Amniotic stem cell (primary cell): ENCODE measurements around the gene BCLAF1.
A peak's percentile ranks its signal among the peaks of the same experiment; 100 is the strongest.
"Not testable (repeated sequence)": the region's sequence is repeated elsewhere in the genome, so short reads cannot be mapped to it uniquely, and the experiment has no call there.

ENCODE experiments used
- DNase-seq: peaks from one replicate; lab custom pipeline; 2025; lab: John Stamatoyannopoulos, UW

The BCLAF1 gene

DNA sequence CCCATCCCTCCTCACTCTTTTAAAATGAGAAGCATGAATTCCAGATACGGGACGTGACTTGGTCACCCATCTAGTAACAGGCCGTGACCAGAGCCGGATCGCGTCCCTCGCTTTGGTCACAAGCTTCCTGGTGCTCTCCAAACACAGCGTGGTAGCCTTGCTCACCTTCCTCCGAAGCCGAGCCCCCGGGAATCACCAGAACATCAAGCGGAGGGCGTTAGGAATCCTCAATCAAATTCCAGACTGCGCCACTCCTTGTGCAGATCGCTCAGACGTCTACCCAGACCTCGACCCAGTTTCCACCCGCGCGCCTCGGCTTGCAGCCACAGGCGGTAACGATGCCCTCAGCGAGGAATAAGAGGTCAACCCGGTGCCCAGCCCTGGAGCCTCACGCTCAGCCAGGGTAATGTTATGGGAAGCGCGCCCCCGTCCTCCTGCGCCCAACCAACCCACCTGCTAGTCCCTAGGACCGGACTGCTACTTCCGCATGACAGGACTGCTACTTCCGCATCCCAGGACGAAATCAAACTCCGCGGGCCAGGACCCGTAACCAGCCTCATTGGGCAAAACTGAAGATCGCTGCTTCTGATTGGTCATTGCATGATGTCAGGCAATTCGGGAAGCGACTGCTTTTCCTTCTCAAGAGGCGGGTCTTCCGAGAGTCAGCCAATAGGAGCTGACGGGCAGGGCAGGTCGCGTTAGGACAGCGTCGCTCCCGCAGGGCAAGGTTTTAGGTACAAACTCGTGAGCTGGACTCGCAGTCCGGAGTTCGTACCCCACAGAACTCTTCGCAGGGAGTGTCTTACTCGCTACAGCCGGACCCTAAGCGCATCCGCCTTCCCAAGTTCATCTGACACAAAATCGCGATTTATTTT, 39.6 kb downstream of the BCLAF1 start, which contains the start of gene MTFR2:
Gene MTFR2, minus strand, starts transcription at position 501 of the 875 bp plus-strand sequence. CDS start 1,212 bp downstream, outside the sequence.
- peak; percentile 95 for DNase-seq

DNA sequence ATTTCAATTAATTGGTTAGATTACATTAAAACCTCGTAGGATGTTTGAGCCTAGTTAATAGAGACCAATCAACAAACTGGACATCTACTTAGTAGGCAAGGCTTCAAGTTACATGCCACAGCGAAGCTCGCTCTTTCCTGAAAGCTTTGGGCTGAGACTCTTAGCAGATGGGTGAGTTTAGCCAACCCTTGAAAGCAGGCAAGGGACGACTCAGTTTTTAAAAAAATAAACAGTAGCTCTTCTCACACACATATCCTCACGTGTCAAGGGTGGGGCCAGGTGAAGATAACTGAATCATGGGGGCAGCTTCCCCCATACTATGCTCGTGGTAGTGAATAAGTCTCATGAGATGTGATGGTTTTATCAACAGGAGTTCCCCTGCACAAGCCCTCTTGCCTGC, 40.3 kb downstream of the BCLAF1 start:
- no peak for DNase-seq

DNA sequence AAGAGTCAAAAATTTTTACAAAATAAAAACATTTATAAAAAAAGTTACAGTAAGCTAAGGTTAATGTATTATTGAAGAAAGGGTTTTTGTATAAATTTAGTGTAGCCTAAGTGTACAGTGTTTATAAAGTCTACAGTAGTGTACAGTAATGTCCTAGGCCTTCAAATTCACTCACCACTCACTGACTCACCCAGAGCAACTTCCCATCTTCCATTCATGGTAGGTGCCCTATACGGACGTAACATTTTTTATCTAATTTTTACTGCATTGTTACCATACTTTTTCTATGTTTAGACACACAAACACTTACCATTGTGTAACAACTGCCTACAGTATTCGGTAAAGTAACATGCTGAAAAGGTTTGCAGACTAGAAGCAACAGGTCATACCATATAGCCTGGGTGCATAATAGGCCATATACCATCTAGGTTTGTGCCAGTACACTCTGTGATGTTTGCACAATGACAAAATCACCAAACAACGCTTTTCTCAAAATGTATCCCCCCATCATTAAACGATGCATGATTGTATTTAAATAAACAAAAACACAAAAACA, 45.5 kb downstream of the BCLAF1 start:
- DNase-seq: no peak

DNA sequence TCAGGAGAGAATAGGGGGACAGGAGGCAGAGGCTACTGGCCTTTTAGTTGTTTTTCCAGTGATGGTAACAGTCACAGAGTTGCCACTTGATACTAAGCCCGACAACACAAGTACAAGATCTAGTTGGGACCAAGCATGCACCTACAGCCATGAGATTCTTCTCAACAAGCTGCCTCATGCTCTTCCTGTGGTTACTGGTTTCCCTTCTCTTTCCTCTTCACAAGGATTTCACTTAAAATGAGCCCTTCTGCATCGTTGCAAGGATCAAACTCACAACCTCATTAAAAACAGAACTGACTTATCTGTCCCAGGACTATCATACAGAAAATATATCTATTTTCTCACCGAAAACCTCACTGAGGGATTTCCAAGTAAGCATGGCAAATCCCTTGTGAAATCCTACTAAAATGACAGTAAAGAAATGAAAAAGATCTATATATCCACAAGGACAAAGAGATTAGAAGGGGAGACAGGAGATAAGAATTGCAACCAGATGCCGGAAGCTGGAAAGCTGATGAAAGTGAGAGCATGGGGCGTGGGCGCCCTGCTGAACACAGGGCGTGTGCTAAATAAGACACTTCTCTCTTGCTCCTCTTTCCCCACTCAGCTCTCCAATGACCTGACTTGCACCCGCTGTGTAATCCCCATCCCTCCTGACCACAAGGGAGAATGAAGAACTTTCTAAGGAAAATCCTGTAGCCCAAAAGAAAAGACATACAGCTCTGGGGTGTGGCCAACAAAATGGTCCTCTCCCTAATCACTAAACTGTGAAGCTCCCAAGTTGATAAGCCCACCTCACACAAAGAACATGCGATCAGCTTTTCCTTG, 53.0 kb downstream of the BCLAF1 start:
- no peak for DNase-seq

DNA sequence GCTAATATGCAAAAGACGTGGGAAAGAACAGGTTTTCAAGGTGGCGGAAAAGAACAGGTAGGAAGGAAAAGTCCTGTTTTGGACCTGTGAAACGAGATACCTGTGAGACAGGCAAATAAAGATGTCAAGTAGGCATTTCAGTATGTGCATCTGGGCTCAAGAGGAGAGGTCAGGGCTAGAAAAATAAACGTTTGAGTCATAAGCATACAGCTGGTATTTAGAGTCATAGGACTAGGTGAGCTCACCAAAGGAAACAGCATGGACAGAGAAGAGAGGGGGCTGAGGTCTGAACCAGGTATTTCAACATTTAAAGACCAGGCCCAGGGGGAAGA, 54.4 kb downstream of the BCLAF1 start:
- DNase-seq: no peak

DNA sequence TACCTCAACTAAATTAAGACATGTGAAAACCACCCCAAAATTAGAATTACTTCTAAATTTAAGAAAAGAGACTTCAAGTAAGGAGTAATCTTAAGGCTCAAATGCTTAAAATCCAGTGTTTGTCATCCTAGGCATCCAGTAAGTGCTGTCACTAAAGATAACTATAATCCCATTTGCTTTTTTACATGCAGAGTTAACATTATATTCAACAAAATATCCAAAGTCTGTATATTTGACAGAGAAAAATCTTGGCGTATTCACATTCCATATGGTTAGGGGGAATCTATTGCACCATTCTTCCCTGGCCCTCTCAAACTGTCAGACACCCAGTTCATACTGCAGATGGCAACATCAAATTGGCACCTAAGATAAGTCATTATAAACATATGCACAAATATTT, 56.9 kb downstream of the BCLAF1 start:
- DNase-seq: no peak

DNA sequence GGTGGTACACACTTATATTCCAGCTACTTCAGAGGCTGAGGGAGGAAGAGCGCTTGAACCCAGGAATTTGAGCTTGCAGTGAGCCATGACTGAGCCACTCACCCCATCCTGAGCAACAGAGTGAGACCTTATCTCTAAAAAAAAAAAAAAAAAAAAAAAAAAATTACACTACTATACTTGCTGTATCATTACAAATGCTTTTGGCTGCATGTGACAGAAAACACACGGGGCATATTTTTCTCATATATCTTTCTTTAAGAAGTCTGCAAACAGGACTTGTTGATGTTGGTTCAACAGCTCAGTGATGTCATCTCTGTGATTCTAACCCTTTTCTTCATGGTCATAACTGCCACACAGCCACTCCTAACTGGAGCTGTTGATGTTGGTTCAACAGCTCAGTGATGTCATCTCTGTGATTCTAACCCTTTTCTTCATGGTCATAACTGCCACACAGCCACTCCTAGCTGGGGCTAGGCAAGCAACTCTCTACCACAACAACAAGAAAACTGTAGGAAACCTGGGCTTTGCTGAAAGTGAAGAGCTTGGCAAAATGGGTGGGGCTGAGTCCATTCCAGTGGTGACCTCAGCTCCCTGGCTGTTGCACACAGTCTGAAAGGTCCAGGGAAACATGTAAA, 59.3 kb downstream of the BCLAF1 start:
- no peak for DNase-seq

DNA sequence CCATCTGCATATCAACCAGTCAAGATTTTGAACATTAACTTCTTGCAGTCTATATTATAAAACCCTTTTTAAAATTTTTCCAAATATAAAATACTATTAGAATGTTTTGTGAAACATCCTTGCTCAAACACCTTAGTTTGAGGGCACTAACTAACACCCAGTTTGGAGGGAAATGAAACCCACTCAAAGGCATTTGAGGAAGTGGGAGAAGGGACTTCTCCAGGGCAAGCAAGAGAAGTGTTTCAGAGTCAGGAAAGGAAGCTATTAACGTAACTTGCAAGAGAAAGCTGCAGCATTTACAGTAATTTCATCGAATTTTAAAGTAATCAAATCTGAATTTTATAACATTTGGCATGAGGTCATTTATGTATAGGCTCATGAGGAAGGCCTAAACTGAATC, 60.8 kb downstream of the BCLAF1 start:
- no peak for DNase-seq

DNA sequence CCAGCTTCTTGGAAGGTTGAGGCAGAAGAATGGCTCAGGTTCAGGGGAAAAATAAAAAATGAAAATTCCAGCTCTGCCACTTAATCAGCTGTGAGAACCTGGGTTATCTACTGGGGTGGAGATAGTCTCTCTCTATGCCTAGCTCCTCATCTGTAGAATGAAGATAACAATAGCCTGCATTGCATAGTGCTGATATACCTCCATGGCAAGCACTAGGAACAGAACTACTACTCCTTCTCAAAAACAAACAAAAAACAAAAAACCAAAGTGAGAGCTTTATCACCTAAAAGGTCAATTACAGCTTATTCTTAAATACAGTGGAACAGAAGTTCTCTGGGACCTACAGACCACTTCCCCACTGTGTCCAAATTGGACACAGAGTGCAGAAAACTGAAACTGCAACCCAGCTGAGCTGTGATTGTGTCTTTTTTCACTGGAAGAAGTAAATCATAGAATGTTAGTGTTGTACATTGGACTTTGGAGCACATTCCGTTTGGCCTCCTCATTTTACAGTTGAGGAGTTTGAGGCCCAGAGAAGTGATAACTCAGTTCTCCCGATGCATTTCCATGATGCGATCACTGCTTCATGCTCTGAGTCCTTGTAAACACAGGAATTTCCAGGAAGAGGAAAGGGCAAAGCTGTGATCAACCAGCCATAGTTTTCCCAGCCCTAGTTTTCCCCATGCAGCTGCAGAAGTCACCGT, 62.8 kb downstream of the BCLAF1 start:
- DNase-seq: no peak

DNA sequence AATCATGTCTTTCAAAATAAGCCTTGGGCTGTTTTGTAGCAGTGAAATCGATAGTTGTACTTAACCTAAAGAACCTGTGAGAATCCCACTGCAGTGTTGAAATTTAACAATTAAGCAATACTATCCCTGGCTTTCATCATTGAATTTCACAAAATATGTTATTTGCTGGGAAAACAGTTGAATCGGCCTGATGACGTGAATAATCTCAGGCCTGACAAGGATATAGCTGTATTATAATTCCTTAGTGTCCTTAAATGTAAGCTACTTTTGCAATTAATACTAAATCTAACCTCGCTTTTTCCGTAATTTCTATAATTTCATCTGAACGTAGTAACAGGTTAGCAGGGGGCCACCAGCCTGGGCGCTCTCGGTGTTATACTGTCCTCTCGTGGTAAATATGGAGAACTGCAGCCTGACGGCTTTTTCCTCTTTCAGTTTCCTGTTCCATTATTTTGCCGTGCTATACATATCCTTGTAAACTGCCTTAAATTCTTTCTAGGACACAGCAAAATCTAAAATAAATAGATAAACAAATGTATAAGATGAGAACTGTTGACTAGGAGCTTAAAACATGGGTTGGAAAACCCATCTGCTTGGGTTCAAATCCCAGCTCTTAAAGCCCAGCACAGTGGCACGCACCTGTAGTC, 63.5 kb downstream of the BCLAF1 start:
- no peak for DNase-seq

DNA sequence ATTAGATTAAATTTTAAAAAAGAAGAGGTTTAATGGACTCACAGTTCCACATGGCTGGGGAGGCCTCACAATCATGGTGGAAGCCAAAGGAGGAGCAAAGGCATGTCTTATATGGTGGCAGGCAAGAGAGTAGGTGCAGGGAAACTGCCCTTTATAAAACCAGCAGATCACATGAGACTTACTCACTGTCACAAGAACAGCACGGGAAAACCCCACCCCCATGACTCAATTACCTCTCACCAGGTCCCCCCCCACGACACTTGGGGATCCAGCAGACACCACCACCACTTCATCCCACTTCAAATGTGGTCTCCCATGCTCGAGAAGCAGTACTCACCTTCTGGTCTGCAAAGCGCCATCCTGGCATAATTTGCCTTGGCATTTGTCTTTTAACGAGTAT, 64.2 kb downstream of the BCLAF1 start:
- DNase-seq: no peak

DNA sequence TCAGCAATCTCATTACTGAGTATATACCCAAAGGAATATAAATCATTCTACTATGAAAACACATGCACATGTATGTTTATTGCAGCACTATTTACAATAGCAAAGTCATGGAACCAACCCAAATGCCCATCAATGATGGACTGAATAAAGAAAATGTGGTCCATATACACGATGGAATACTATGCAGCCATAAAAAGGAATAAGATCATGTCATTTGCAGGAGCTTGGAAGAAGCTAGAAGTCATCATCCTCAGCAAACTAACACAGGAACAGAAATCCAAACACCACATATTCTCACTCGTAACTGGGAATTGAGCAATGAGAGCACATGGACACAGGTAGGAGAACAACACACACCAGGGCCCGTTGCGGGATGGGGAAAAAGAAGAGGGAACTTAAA, 64.7 kb downstream of the BCLAF1 start:
- not testable (repeated sequence) for DNase-seq

DNA sequence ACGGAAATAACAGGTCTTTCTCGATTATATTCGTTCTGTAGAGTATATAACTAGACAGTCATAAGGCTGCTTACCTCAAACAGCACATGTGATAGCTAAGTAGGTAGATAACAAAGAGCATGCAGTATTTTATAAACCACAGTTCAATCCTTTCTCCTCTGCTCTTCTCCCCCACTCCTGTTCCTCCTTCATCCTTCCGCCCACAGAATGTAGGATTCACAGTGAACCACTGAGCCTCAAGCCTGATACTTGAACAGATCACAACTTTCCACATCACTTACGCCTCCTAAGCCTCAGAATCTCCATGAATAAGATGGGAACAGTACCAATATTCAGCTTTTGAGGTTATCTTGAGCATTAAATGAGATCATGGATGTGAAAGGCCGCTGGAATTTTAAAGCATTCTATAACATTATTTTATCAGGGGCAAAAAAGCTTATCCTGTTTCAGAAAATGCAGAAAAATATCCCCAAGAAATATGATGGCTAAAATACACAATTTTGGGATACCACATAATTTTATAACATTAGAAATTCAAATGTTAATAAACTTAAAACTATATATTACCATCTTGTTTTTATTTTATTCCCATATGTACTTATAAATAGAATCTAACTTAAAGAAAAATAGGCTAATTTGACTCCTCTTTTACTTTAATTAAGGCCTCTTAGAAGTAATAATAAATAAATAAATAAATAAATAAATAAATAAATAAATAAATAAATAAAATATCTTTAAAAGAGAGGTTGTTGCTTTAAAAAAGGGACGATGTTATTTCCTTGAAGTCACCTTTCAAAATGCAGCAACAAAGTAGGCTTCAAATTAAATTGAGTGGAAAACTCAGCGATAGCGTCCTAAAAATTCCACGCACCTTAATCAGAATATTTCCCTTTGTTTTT, 72.9 kb downstream of the BCLAF1 start:
- no peak for DNase-seq

DNA sequence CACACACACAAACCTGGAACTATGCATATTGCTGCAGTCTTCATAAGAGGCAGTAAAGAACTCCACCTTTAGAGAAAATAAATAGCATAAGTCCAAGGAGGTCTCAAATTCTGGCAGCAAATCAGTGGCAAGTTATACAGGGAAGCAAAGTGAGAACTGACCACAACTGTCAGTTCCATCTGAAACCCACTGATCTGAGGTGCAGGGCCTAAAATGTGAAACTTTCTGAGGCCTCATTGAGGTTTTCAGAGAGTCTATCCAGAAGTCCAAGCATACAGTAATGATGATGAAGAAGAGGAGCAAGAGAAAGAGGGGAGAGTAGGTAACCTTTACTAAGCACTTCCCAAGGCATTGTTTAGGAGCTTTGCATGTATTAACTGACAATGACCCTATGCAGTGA, 75.8 kb downstream of the BCLAF1 start:
- DNase-seq: no peak

DNA sequence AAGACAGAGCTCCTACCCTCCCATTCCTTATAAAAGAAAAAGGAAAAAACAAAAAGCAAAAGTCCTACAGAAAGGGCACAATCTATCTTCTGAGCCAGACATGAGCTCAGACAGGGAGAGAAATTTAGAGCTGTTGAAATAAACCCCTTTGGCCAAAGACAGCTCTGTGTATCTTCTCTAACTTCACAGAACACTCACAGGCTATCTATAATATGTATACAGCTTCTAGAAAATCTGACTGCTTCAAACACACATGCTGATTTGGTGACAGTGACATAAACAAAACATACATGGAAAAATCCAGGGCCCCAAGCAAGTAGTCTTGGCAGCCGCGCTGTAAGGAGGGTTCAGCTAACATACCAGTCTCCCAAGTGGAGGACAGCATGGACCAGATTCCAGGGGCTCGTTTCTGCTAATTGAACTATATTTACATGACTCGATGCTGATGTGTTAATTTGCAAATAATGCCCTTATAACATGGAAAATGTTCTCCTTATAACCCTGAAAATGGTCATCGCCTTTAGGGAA, 76.6 kb downstream of the BCLAF1 start:
- no peak for DNase-seq

DNA sequence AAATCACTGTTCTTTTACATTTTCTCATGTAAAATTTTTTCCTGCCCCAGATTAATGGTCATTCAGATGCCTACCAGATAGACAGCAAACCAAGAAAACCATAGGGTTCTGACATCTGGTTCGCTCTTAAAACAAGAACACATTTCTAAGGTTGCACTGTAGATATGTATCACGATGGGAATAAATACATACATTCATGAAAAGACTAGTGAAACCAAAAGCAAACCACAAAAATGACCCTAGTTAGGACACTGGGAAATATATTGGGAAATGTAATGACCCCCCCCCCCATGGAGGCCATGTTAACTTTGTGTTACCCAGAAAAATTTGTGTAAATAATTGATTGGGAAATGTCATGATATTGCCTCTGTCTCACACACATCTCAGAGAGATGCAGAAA, 77.0 kb downstream of the BCLAF1 start:
- DNase-seq: no peak

DNA sequence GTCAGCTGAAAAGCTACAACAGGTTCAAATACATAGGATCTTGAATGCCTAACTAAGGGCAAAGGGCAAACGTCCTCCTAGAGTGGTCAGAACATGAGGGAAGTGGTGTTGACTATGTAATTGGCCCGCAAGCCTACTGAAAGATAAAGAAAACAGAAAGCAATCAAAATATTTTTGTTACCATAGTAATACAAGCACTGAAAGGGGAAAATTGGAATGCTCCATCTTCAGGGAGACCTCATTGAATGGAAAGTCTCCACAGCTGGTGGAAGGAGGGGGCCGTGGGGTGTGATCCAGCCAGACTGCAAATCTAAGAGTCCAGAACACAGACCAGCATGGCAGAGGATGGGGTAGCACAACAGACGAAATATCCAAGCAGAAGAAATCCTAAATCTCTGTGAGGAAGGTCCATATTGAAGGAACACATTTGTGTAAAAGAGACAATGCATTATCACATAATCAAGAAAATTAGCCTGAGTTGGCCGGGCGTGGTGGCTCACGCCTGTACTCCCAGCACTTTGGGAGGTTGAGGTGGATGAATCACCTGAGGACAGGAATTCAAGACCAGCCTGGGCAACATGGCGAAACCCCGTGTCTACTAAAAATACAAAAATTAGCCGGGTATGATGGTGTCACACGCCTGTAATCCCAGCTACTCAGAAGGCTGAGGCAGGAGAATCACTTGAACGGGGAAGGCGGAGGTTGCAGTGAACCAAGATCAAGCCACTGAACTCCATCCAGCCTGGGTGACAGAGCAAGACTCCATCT, 79.1 kb downstream of the BCLAF1 start:
- no peak for DNase-seq

DNA sequence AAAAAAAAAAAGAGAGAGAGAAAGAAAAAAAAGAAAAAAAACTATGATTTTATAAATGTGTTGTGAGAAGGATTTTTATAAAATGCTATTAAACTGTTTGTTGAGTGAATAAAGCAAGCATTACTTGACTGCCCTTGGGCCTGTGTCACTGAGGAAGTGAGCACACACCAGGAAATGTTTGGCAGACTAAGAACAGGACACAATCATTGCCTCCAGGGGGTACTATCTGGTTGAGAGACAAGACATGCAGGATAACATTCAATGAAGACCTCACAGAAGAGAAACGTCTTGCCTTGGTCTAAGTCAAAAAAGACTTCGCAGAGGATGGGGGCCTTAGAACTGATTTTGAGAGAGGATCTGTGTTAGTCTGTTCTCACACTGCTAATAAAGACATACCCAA, 80.2 kb downstream of the BCLAF1 start:
- DNase-seq: no peak

DNA sequence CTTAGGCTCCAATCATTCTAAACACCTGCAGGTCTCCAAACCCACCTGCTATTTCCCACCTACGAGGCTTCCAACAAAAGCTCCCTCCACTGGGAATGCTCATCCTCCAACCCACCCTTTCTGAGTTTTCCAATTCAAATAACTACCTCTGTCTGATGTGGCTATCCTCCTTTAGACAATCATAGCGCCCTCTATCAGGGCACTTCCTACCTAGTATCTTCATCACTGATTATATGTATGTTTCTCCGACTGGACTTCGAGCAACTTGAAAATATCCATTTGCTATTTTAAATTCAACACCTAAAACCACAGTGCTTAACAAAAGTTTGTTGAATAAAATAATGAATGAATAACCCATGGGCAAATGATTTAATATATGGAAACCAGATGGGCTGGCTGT, 80.9 kb downstream of the BCLAF1 start:
- no peak for DNase-seq
